ENCODE data around the gene NAT9. TPM values are rescaled to one million over a fixed set of nuclear protein-coding genes. Genes with fewer than 3 reads are reported as not detected.

Gene NAT9
- polyA plus RNA-seq, 2 of the 4 experiments (the other 2 are of a cell fraction) = 43.4 to 71.4 TPM

DNA sequence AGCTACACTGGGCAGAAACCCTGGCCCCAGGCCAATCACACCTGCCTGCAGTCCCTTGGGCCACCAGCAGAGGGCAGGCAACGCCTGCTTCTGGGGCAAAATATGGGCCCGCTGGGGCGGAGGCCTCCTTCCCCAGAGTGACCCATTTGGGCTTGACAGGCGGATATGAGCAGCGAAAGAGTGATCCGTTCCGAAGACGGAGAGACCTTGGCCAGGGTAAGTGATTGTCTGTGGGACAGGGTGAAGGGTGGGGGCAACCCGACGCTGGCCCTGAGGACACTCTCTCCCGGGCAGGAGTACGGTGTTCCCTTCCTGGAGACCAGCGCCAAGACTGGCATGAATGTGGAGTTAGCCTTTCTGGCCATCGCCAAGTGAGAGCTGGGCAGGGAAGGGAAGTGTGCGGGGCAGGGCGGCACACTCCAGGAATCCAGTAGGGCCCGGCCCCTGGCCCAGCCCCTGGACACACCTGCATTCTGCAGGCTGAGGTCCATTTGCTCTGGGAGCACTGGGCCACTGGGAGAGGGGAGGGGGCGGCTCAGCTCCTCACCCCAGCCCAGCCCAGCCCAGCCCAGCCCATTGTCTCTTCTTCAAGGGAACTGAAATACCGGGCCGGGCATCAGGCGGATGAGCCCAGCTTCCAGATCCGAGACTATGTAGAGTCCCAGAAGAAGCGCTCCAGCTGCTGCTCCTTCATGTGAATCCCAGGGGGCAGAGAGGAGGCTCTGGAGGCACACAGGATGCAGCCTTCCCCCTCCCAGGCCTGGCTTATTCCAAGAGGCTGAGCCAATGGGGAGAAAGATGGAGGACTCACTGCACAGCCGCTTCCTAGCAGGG is 31.2 kb downstream of the NAT9 start (continued):
- TF ChIP-seq HEYL (CRISPR knock-in tag; IDR thresholded peaks at IDR 0.05) (no peak), POLR2A (IDR thresholded peaks at IDR 0.05; ENCODE audit: low read length) (no peak), NPAS2 (CRISPR knock-in tag; IDR thresholded peaks at IDR 0.05; ENCODE audit: borderline replicate concordance) (no peak), SREBF2 (IDR thresholded peaks at IDR 0.05) (no peak), NFE2L2 (conservative IDR thresholded peaks at IDR 0.05; ENCODE audit: low read length) (0 out of 2 replicates have a peak, but pooled peaks have one; percentile 2), HOXA7 (CRISPR knock-in tag; IDR thresholded peaks at IDR 0.05) (no peak), SMC3 (IDR thresholded peaks at IDR 0.05) (peak; percentile 96), GATA3 (IDR thresholded peaks at IDR 0.05; ENCODE audit: borderline replicate concordance) (no peak)
- TF ChIP-seq, protein P1, sequence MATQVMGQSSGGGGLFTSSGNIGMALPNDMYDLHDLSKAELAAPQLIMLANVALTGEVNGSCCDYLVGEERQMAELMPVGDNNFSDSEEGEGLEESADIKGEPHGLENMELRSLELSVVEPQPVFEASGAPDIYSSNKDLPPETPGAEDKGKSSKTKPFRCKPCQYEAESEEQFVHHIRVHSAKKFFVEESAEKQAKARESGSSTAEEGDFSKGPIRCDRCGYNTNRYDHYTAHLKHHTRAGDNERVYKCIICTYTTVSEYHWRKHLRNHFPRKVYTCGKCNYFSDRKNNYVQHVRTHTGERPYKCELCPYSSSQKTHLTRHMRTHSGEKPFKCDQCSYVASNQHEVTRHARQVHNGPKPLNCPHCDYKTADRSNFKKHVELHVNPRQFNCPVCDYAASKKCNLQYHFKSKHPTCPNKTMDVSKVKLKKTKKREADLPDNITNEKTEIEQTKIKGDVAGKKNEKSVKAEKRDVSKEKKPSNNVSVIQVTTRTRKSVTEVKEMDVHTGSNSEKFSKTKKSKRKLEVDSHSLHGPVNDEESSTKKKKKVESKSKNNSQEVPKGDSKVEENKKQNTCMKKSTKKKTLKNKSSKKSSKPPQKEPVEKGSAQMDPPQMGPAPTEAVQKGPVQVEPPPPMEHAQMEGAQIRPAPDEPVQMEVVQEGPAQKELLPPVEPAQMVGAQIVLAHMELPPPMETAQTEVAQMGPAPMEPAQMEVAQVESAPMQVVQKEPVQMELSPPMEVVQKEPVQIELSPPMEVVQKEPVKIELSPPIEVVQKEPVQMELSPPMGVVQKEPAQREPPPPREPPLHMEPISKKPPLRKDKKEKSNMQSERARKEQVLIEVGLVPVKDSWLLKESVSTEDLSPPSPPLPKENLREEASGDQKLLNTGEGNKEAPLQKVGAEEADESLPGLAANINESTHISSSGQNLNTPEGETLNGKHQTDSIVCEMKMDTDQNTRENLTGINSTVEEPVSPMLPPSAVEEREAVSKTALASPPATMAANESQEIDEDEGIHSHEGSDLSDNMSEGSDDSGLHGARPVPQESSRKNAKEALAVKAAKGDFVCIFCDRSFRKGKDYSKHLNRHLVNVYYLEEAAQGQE (IDR thresholded peaks at IDR 0.05) = no peak
- TF ChIP-seq, protein P2, sequence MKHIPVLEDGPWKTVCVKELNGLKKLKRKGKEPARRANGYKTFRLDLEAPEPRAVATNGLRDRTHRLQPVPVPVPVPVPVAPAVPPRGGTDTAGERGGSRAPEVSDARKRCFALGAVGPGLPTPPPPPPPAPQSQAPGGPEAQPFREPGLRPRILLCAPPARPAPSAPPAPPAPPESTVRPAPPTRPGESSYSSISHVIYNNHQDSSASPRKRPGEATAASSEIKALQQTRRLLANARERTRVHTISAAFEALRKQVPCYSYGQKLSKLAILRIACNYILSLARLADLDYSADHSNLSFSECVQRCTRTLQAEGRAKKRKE (CRISPR knock-in tag; IDR thresholded peaks at IDR 0.05; ENCODE audit: low read depth) = no peak

DNA sequence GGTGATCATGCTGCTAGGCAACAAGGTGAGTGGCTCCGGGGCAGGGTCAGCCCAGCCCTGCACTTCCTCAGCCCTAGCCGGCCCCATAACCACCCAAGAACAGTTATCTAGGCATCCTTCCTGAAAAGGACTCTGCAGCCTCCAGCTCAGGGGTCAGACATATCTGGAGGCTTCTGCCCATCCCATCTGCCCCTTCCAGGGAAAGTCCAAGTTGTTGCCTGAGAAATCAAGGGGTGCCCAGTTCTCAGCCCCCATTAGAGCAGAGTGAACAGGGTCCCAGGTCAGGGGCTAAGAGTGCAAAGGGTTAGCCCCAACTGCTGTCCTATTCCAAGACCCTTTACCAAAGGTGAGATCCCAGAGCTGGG is 31.8 kb downstream of the NAT9 start:
- WGBS (ENCODE audit: missing lambda C conversion rate) = 50% methylated on average over 2 of the region's 2 CpGs
- no peak overlapping the region for H3K4me2 ChIP-seq
- TF ChIP-seq KDM5A (IDR thresholded peaks at IDR 0.05) (no peak), HOXB5 (CRISPR knock-in tag; IDR thresholded peaks at IDR 0.05) (no peak), RAD21 (conservative IDR thresholded peaks at IDR 0.05 in 1 of 2, IDR thresholded peaks at IDR 0.05 in 1 of 2) (no peak), TP53 (CRISPR knock-in tag; IDR thresholded peaks at IDR 0.05) (no peak), MYC (IDR thresholded peaks at IDR 0.05; ENCODE audit: borderline replicate concordance, low read length) (no peak), EHMT2 (IDR thresholded peaks at IDR 0.05; ENCODE audit: low read depth) (no peak), NR3C1 (IDR thresholded peaks at IDR 0.05) (no peak), NPAS2 (CRISPR knock-in tag; IDR thresholded peaks at IDR 0.05; ENCODE audit: borderline replicate concordance) (no peak), SMC3 (IDR thresholded peaks at IDR 0.05) (no peak), RFX5 (IDR thresholded peaks at IDR 0.05) (no peak), ZSCAN20 (CRISPR knock-in tag; IDR thresholded peaks at IDR 0.05) (no peak), KDM1A (IDR thresholded peaks at IDR 0.05; ENCODE audit: low read depth) (no peak), HDAC2 (IDR thresholded peaks at IDR 0.05) (no peak)
- TF ChIP-seq, protein P3, sequence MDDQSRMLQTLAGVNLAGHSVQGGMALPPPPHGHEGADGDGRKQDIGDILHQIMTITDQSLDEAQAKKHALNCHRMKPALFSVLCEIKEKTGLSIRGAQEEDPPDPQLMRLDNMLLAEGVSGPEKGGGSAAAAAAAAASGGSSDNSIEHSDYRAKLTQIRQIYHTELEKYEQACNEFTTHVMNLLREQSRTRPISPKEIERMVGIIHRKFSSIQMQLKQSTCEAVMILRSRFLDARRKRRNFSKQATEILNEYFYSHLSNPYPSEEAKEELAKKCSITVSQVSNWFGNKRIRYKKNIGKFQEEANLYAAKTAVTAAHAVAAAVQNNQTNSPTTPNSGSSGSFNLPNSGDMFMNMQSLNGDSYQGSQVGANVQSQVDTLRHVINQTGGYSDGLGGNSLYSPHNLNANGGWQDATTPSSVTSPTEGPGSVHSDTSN (IDR thresholded peaks at IDR 0.05) = no peak
- TF ChIP-seq, protein P4, sequence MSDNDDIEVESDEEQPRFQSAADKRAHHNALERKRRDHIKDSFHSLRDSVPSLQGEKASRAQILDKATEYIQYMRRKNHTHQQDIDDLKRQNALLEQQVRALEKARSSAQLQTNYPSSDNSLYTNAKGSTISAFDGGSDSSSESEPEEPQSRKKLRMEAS (IDR thresholded peaks at IDR 0.05) = no peak
- TF ChIP-seq, protein P5, sequence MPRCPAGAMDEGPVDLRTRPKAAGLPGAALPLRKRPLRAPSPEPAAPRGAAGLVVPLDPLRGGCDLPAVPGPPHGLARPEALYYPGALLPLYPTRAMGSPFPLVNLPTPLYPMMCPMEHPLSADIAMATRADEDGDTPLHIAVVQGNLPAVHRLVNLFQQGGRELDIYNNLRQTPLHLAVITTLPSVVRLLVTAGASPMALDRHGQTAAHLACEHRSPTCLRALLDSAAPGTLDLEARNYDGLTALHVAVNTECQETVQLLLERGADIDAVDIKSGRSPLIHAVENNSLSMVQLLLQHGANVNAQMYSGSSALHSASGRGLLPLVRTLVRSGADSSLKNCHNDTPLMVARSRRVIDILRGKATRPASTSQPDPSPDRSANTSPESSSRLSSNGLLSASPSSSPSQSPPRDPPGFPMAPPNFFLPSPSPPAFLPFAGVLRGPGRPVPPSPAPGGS (IDR thresholded peaks at IDR 0.05) = no peak
- TF ChIP-seq, protein P6, sequence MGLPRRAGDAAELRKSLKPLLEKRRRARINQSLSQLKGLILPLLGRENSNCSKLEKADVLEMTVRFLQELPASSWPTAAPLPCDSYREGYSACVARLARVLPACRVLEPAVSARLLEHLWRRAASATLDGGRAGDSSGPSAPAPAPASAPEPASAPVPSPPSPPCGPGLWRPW (IDR thresholded peaks at IDR 0.05) = no peak
- TF ChIP-seq, protein P7, sequence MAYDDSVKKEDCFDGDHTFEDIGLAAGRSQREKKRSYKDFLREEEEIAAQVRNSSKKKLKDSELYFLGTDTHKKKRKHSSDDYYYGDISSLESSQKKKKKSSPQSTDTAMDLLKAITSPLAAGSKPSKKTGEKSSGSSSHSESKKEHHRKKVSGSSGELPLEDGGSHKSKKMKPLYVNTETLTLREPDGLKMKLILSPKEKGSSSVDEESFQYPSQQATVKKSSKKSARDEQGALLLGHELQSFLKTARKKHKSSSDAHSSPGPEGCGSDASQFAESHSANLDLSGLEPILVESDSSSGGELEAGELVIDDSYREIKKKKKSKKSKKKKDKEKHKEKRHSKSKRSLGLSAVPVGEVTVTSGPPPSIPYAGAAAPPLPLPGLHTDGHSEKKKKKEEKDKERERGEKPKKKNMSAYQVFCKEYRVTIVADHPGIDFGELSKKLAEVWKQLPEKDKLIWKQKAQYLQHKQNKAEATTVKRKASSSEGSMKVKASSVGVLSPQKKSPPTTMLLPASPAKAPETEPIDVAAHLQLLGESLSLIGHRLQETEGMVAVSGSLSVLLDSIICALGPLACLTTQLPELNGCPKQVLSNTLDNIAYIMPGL (CRISPR knock-in tag; IDR thresholded peaks at IDR 0.05; ENCODE audit: borderline replicate concordance) = no peak
- ChIA-PET POLR2A (interaction anchor here (1.0 kb wide), 1 partner anchor 8 kb away, joined by 3 read pairs; no protein-coding TSS in a partner anchor), CTCF (interaction anchor here (0.5 to 21.5 kb wide), 22 partner anchors 8 to 570 kb away, joined by 3 to 705 read pairs (median 6); partner anchors contain the start of genes NAT9 and RAB37)
- DNase-seq (ENCODE audit: low read depth in 1 of 2, low spot score in 1 of 2) (no peak), ATAC-seq (no peak), FAIRE-seq (no peak)
- H3K9me3 ChIP-seq = no peaks in the 10 kb centered on the region
- peaks cover 13% of the 10 kb centered on the region for H3K4me1 ChIP-seq
- no peak overlapping the region for H3K4me3 ChIP-seq
- H3K27ac ChIP-seq = no peak overlapping the region

All from A549 (cell line).